Uterus (tissue), 2 donors: ENCODE measurements around the gene RNF167.

Source experiments
- POLR2A ChIP-seq, 2 donors: fragments of 450-650 bp; IDR thresholded peaks; one replicate each; pipeline ENCODE4 v1.6.1; 2016; ENCODE audit warnings: antibody characterized with exemption in 2 of 2, mild to moderate bottlenecking in 1 of 2, moderate library complexity in 1 of 2
- TF ChIP-seq, protein P1 (sequence below), 4 experiments: fragments of 200-600 bp in 2 of 4; fragments of 450-650 bp in 2 of 4; sonication (generic) in 2 of 4; IDR thresholded peaks; one replicate each; pipeline ENCODE4 v1.5.1; 2016 to 2019; ENCODE audit warnings: antibody characterized with exemption in 4 of 4, mild to moderate bottlenecking in 2 of 4, moderate library complexity in 1 of 4

DNA sequence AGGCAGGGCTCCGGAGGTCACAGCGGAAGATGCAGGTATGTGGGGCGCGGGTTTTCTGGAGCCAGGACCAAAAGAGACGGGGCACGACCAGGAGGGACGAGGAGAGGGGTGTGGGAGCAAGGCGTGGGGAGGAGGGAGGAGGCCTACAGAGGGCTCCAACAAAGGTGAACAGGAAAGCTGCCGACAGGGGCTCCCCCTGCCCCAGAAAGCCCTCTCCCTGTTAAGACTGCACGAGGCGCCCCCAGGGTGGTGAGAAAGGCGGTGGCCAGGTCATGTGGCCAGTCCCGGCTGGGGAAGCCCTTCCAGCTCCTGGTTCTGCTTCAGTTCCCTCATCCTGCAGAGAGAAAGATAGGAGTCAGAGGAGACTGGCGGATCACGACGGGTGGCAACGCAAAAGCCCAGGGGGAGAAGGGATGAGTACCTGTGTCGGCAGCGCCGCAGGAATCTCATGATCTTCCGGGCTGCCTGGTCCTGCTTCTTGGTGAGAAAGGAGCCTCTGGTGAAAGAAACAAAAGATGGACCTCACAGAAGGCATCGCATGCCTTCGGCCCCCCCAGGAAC, 28.5 kb downstream of the RNF167 start:
- TF ChIP-seq, protein P1, sequence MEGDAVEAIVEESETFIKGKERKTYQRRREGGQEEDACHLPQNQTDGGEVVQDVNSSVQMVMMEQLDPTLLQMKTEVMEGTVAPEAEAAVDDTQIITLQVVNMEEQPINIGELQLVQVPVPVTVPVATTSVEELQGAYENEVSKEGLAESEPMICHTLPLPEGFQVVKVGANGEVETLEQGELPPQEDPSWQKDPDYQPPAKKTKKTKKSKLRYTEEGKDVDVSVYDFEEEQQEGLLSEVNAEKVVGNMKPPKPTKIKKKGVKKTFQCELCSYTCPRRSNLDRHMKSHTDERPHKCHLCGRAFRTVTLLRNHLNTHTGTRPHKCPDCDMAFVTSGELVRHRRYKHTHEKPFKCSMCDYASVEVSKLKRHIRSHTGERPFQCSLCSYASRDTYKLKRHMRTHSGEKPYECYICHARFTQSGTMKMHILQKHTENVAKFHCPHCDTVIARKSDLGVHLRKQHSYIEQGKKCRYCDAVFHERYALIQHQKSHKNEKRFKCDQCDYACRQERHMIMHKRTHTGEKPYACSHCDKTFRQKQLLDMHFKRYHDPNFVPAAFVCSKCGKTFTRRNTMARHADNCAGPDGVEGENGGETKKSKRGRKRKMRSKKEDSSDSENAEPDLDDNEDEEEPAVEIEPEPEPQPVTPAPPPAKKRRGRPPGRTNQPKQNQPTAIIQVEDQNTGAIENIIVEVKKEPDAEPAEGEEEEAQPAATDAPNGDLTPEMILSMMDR (IDR thresholded peaks at IDR 0.05), result no peak
- no peak for TF ChIP-seq POLR2A (IDR thresholded peaks at IDR 0.05)
